ENCODE data around the gene NAA80. TPM values are rescaled to one million over a fixed set of nuclear protein-coding genes. Genes with fewer than 3 reads are reported as not detected.

NAA80 gene
- total RNA-seq, 1 donor from 2014 or later: 1.3 TPM

- no peak for TF ChIP-seq CTCF (IDR thresholded peaks at IDR 0.05; ENCODE audit: insufficient read depth, low read length, severe bottlenecking)
- Histone ChIP-seq H3K36me3 (ENCODE audit: control insufficient read depth, insufficient read depth, low read length) (peaks cover 27% of the 10 kb centered on the region), H3K27me3 (ENCODE audit: control insufficient read depth, insufficient read depth, low read length) (no peaks in the 10 kb centered on the region), H3K4me3 (ENCODE audit: low read depth, low read length) (peak within 1 kb of the TSS; percentile 61)
- FAIRE-seq (no peak), DNase-seq (ENCODE audit: low read depth) (no peak)
Measured at GRCh38 chr3:50322386-50323091, 23.3 kb upstream of the NAA80 start, which contains the start of gene HYAL2. Gene HYAL2, minus strand, starts transcription at chr3:50322745. Its CDS starts 2,256 bp downstream, at chr3:50320489.

- peaks cover 29% of the 10 kb centered on the region for H3K36me3 ChIP-seq (ENCODE audit: control insufficient read depth, insufficient read depth, low read length)
- no peak for TF ChIP-seq CTCF (IDR thresholded peaks at IDR 0.05; ENCODE audit: insufficient read depth, low read length, severe bottlenecking)
- DNase-seq (ENCODE audit: low read depth): no peak
- no peaks in the 10 kb centered on the region for H3K27me3 ChIP-seq (ENCODE audit: control insufficient read depth, insufficient read depth, low read length)
- H3K4me3 ChIP-seq (ENCODE audit: low read depth, low read length): peak overlapping the region; percentile 61
- no peak for FAIRE-seq
Measured at GRCh38 chr3:50322115-50322385, 22.8 kb upstream of the NAA80 start.

GRCh38 chr3:50321336-50322114 is 22.3 kb upstream of the NAA80 start:
- Histone ChIP-seq H3K36me3 (ENCODE audit: control insufficient read depth, insufficient read depth, low read length) (peaks cover 29% of the 10 kb centered on the region), H3K4me3 (ENCODE audit: low read depth, low read length) (peak overlapping the region; percentile 61), H3K27me3 (ENCODE audit: control insufficient read depth, insufficient read depth, low read length) (no peaks in the 10 kb centered on the region)
- peak; percentile 55 for TF ChIP-seq CTCF (IDR thresholded peaks at IDR 0.05; ENCODE audit: insufficient read depth, low read length, severe bottlenecking)
- DNase-seq (ENCODE audit: low read depth): peak; percentile 69
- FAIRE-seq: no peak

GRCh38 chr3:50320853-50321335 is 21.7 kb upstream of the NAA80 start:
- Histone ChIP-seq H3K27me3 (ENCODE audit: control insufficient read depth, insufficient read depth, low read length) (no peaks in the 10 kb centered on the region), H3K4me3 (ENCODE audit: low read depth, low read length) (peak overlapping the region; percentile 61), H3K36me3 (ENCODE audit: control insufficient read depth, insufficient read depth, low read length) (peaks cover 27% of the 10 kb centered on the region)
- no peak for FAIRE-seq
- peak; percentile 43 for DNase-seq (ENCODE audit: low read depth)
- TF ChIP-seq CTCF (IDR thresholded peaks at IDR 0.05; ENCODE audit: insufficient read depth, low read length, severe bottlenecking): no peak

GRCh38 chr3:50319894-50320625 is 20.9 kb upstream of the NAA80 start:
- DNase-seq (ENCODE audit: low read depth) (no peak), FAIRE-seq (no peak)
- no peak for TF ChIP-seq CTCF (IDR thresholded peaks at IDR 0.05; ENCODE audit: insufficient read depth, low read length, severe bottlenecking)
- Histone ChIP-seq H3K27me3 (ENCODE audit: control insufficient read depth, insufficient read depth, low read length) (no peaks in the 10 kb centered on the region), H3K36me3 (ENCODE audit: control insufficient read depth, insufficient read depth, low read length) (peaks cover 26% of the 10 kb centered on the region), H3K4me3 (ENCODE audit: low read depth, low read length) (peak overlapping the region; percentile 61)

Measured in bronchial epithelial cell (primary cell).